GM12865 (cell line): ENCODE data around the gene CR1L.
"Not testable (repeated sequence)": the region's sequence is repeated elsewhere in the genome, so short reads cannot be mapped to it uniquely, and the experiment has no call there.

Experiments used
- DNase-seq: peaks from one replicate; pipeline ENCODE4 v3.0.0; 2010; ENCODE audit warnings: low read depth
- H3K4me3 ChIP-seq: 2 replicates; pipeline ENCODE4 v1.5.1; 2011; ENCODE audit warnings: mild to moderate bottlenecking, low read depth, low read length, control low read depth
- TF ChIP-seq, protein P1 (sequence below): IDR thresholded peaks from 2 replicates; pipeline ENCODE4 v1.5.1; 2011; ENCODE audit warnings: low read length, control low read depth, low read depth, inconsistent platforms; ENCODE audit not compliant: insufficient read depth; ENCODE audit errors: missing control alignments

CR1L gene

DNA sequence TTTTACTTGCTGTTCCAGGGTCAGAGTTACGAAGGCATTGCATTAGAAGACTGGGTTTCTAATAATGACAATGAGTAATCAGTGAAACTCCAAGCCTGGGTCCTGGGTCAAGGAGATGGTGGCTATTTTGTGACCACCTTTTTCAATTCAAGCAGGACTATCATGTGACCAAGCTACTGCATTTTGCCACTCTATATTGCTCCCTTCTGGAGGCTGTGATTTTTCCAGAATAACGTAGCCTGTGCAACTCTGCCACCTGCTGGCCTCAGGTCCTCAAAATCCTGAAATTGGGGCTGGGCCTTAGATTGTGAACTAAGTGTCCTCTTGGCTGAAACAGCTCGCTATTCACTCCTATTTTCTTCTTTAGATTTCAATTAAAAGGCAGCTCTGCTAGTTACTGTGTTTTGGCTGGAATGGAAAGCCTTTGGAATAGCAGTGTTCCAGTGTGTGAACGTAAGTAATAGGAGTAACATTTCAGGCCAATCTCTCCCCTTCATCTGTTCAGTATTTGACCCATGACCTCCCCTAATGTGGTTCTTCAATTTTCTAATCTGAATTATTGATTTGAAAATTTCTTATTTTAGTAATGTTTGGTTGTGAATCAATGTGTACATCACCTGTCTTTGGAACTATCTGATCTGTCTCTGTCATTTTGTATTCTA lies 54.0 kb downstream of the CR1L start:
- DNase-seq, result peak; percentile 47
- H3K4me3 ChIP-seq, result no peak overlapping the region
- TF ChIP-seq, protein P1, sequence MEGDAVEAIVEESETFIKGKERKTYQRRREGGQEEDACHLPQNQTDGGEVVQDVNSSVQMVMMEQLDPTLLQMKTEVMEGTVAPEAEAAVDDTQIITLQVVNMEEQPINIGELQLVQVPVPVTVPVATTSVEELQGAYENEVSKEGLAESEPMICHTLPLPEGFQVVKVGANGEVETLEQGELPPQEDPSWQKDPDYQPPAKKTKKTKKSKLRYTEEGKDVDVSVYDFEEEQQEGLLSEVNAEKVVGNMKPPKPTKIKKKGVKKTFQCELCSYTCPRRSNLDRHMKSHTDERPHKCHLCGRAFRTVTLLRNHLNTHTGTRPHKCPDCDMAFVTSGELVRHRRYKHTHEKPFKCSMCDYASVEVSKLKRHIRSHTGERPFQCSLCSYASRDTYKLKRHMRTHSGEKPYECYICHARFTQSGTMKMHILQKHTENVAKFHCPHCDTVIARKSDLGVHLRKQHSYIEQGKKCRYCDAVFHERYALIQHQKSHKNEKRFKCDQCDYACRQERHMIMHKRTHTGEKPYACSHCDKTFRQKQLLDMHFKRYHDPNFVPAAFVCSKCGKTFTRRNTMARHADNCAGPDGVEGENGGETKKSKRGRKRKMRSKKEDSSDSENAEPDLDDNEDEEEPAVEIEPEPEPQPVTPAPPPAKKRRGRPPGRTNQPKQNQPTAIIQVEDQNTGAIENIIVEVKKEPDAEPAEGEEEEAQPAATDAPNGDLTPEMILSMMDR, result peak; percentile 54

DNA sequence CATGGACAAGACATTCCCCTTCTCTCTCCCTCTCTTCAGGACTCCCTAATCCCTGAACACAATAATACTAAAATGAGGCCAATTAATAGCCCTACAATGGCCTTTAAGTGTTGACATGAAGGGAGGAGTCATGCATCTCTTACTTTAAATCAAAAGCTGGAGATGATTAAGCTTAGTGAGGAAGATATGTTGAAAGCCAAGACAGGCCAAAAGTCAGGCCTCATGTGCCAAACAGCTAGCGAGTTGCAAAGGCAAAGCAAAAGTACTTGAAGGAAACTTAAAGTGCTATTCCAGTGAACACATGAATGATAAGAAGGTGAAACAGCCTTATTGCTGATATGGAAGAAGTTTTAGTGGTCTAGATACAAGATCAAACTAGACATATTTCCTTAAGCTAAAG lies 57.4 kb downstream of the CR1L start:
- TF ChIP-seq, protein P1, result no peak
- H3K4me3 ChIP-seq, result no peak overlapping the region
- DNase-seq, result no peak

DNA sequence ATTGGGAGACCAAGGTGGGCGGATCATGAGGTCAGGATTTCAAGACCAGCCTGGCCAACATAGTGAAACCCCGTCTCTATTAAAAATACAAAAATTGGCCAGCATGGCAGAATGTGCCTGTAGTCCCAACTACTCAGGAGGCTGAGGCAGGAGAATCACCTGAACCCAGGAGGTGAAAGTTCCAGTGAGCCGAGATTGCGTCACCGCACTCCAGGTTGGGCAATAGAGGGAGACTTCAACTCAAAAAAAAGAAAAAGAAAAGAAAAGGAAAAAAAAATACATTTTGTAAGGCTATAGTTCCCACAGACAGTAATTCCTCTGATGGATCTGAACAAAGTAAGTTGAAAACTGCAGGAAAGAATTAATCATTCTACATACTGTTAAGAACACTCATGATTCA lies 58.8 kb downstream of the CR1L start:
- no peak for DNase-seq
- TF ChIP-seq, protein P1, result no peak
- no peak overlapping the region for H3K4me3 ChIP-seq

DNA sequence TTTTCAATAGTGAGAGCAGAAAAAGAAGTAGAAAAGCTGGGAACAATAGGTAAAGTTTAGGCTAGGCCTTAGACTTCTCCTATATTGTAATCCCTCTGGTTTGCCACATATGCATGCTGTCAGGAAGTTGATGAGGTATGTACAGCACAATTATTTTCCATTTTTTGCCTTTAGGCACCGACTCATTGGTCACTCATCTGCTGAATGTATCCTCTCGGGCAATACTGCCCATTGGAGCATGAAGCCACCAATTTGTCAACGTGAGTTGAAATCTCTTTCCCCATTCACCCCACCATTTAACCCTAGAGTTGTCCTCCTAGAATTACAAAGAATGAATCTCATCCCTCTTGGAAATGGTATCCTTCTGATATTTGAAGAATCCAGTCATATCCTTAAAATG lies 63.1 kb downstream of the CR1L start:
- not testable (repeated sequence) for DNase-seq, H3K4me3 ChIP-seq

DNA sequence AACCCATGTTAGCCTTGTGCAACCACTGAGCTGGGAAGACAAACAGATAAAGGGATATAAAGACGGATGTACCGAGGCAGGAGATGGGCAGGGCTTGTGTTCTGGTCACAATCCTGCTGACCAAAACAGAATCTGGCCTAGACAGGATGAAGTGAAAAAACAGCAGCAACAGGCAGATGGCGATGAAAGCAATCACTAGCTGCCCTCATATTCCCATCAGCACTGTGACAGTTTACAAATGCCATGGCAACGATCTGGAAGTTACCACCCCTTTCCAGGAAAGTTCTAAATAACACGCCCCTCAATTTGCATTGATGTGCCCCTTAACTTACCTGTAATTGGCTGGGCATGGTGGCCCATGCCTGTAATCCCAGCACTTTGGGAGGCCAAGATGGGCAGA lies 66.4 kb downstream of the CR1L start:
- DNase-seq, result peak; percentile 9
- TF ChIP-seq, protein P1, result no peak
- no peak overlapping the region for H3K4me3 ChIP-seq

DNA sequence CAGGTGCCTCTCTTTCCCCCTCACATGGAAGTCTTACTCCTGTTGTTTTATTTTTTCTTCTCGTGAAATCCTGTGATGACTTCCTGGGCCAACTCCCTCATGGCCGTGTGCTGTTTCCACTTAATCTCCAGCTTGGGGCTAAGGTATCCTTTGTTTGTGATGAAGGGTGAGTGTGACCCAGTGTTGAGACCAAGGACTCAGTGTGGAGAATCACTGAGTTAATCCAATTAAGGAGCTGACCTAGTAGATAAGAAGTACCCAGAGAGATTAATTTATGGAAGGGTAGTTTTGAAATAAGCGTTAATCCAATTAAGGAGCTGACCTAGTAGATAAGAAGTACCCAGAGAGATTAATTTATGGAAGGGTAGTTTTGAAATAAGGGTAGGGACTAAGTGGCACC lies 67.8 kb downstream of the CR1L start:
- not testable (repeated sequence) for DNase-seq, H3K4me3 ChIP-seq

DNA sequence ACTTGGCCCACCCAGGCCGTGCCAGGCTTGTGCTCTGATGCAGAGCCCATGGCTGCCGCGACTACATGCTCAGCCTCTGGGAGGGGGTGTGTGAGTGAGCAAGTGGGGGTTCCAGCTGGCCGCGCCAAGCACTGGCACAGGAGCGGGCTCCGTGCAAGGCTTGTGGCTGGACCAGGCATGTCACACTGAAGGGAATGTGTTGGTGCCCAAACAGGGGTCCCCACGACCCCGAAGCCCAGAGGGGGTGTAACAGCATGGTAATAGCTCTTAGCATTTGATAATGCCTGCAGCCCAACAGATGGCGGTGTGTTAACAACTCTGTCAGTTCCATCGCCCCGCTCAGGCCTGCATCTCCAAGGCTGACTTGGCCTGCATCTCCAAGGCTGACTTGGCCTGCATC lies 68.6 kb downstream of the CR1L start:
- peak; percentile 5 for DNase-seq
- H3K4me3 ChIP-seq, result no peak overlapping the region
- TF ChIP-seq, protein P1, result no peak

DNA sequence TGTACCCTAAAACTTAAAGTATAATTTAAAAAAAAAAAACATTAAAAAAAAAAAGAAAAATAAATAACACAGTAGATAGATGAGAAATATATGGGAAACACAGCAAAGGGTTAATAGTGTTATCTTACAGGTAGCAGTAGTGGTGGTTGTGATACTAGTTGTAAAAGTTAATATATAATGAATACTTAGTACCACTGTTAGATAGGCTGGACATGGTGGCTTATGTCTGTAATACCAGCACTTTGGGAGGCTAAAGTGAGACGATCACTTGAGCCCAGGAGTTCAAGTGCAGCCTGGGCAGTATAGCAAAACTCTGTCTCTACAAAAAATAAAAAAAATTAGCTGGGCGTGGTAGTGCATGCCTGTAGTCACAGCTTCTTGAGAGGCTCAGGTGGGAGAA lies 74.3 kb downstream of the CR1L start:
- no peak for DNase-seq
- TF ChIP-seq, protein P1, result no peak
- H3K4me3 ChIP-seq, result no peak overlapping the region

DNA sequence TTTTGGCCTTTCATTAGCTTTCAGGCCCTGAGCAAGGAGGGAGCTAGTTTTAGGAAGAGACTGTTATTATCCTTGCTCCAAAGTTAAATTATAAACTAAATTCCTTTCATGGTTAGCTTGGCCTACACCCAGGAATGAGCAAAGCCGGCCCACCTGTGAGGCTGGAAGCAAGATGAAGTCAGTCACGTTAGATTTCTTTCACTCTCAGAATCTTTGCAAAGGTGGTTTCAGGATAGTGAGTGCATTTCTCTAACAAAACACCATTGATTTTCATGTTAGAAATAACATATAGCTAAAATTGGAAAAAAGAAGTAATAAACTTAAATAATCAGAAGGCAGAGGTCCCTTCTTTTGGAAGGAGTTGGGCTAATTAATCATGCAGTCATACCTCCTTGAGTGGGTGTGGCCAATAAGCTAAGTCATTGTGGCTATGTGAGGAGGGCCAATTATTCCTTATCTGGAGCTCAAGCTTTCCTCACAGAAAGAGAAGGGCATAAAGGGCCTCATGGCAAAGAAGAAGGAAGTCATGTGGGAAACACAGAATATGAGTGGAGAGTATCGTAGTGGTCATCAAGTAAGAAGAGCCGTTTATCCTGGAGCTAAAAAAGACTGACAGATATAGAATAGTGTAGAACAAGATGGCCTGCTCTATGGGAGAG lies 83.4 kb downstream of the CR1L start:
- not testable (repeated sequence) for DNase-seq, H3K4me3 ChIP-seq

DNA sequence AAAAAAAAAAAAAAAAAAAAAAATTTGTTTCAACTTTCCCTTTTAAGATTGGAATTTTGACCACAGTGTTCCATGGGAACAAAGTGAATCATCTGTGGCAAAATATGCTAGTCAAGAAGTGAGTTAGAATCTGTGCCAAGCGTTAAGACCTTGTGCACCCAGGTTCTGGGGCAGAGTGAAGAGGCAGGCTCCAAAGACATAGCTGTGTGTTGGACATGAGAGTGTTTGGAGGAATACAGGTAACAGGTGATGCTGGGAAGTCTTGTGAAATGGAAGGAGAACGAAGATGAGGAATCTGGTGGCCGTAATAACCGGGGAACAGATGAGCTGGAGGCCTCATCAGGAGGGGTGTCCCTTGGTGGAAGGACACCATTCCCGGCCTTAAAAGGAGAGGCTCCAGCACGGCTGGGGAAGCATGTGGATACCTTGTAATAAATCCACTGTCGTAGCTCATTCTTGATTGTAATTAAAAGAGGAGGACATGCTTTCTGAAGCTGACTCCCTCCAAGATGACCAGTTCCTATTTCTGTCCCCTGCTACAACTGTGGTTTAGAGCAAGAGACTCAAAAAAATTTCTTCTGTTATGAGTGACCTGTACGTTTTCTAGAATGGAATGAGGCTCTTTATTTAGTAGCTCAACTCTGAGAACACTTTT lies 92.7 kb downstream of the CR1L start:
- not testable (repeated sequence) for H3K4me3 ChIP-seq, DNase-seq

DNA sequence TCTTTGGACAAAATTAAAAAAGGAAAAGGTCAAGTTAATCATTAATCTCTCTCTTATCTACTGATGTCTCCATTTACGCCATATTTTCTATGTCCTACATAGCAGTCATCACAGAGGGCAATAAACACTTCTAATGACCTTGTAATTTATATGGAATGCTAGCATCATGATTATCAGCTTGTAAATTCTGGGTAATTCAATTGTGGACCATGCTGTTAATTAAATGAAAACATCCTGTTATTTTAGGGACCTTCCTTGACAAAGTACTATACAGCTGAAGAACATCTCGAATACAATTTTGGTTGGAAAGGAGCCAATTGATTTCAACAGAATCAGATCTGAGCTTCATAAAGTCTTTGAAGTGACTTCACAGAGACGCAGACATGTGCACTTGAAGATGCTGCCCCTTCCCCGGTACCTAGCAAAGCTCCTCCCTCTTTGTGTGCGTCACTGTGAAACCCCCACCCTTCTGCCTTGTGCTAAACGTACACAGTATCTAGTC lies 93.3 kb downstream of the CR1L start:
- DNase-seq, H3K4me3 ChIP-seq: not testable (repeated sequence)
